SK-N-SH treated with all-trans-retinoic acid at 6 μM for 48 hours (cell line): ENCODE measurements around the gene TSPAN9.

Experiments used
- ATAC-seq: fragments of 200-7000 bp; cut with Tn5 transposase; 3 replicates; pipeline ENCODE4 v1.9.1; 2020; ENCODE audit warnings: mild to moderate bottlenecking, moderate library complexity
- ARNTL ChIP-seq: fragments of 450-650 bp; formaldehyde crosslinking; IDR thresholded peaks from 2 replicates; pipeline ENCODE4 v1.5.0; 2020; ENCODE audit warnings: low read depth, mild to moderate bottlenecking, moderate library complexity, borderline replicate concordance
- BACH2 ChIP-seq: fragments of 250-450 bp; sonication (Bioruptor Pico); IDR thresholded peaks from 2 replicates; pipeline ENCODE4 v1.9.0; 2021; ENCODE audit warnings: mild to moderate bottlenecking, borderline replicate concordance
- CREB5 ChIP-seq: fragments of 250-450 bp; sonication (Bioruptor Pico); IDR thresholded peaks from 2 replicates; pipeline ENCODE4 v1.5.1; 2020; ENCODE audit warnings: low read depth, mild to moderate bottlenecking, moderate library complexity
- ESRRG ChIP-seq: fragments of 250-450 bp; sonication (Bioruptor Pico); IDR thresholded peaks from 2 replicates; pipeline ENCODE4 v1.6.1; 2021; ENCODE audit warnings: mild to moderate bottlenecking
- GLIS3 ChIP-seq: fragments of 250-450 bp; sonication (Bioruptor Pico); IDR thresholded peaks from 2 replicates; pipeline ENCODE4 v1.5.0; 2020; ENCODE audit warnings: mild to moderate bottlenecking, moderate library complexity
- PATZ1 ChIP-seq: fragments of 250-450 bp; sonication (Bioruptor Pico); IDR thresholded peaks from 2 replicates; pipeline ENCODE4 v1.8.0; 2020; ENCODE audit warnings: mild to moderate bottlenecking, moderate library complexity, borderline replicate concordance
- PPARA ChIP-seq: fragments of 250-450 bp; sonication (Bioruptor Pico); IDR thresholded peaks from 2 replicates; pipeline ENCODE4 v1.5.0; 2020; ENCODE audit warnings: mild to moderate bottlenecking, borderline replicate concordance
- SNAI2 ChIP-seq: fragments of 250-450 bp; sonication (Bioruptor Pico); IDR thresholded peaks from 2 replicates; pipeline ENCODE4 v1.5.0; 2020; ENCODE audit warnings: mild to moderate bottlenecking, moderate library complexity
- TCF4 ChIP-seq: fragments of 250-450 bp; sonication (Bioruptor Pico); IDR thresholded peaks from 2 replicates; pipeline ENCODE4 v1.8.0; 2021; ENCODE audit warnings: mild to moderate bottlenecking, moderate library complexity, borderline replicate concordance
- TOX ChIP-seq: fragments of 250-450 bp; sonication (Bioruptor Pico); IDR thresholded peaks from 2 replicates; pipeline ENCODE4 v1.8.0; 2021; ENCODE audit warnings: mild to moderate bottlenecking, moderate library complexity, borderline replicate concordance
- TSHZ2 ChIP-seq: fragments of 250-450 bp; sonication (Bioruptor Pico); IDR thresholded peaks from 2 replicates; pipeline ENCODE4 v1.5.0; 2020; ENCODE audit warnings: mild to moderate bottlenecking, moderate library complexity
- ZC3H10 ChIP-seq: fragments of 250-450 bp; sonication (Bioruptor Pico); IDR thresholded peaks from 2 replicates; pipeline ENCODE4 v1.5.1; 2021; ENCODE audit warnings: mild to moderate bottlenecking, moderate library complexity
- ZFP3 ChIP-seq: fragments of 250-450 bp; sonication (Bioruptor Pico); IDR thresholded peaks from 2 replicates; pipeline ENCODE4 v1.5.0; 2020; ENCODE audit warnings: mild to moderate bottlenecking, moderate library complexity
- ZFP30 ChIP-seq: fragments of 450-650 bp; formaldehyde crosslinking; IDR thresholded peaks from 2 replicates; pipeline ENCODE4 v1.5.0; 2022; ENCODE audit warnings: mild to moderate bottlenecking, moderate library complexity
- ZNF565 ChIP-seq: fragments of 450-650 bp; formaldehyde crosslinking; conservative IDR thresholded peaks from 2 replicates; pipeline ENCODE4 v1.5.0; 2020; ENCODE audit warnings: low read depth, mild to moderate bottlenecking, moderate library complexity
- ZNF70 ChIP-seq: fragments of 450-650 bp; formaldehyde crosslinking; IDR thresholded peaks from 2 replicates; pipeline ENCODE4 v1.5.0; 2020; ENCODE audit warnings: mild to moderate bottlenecking, moderate library complexity
- ZNF8 ChIP-seq: fragments of 450-650 bp; formaldehyde crosslinking; IDR thresholded peaks from 2 replicates; pipeline ENCODE4 v1.5.0; 2020; ENCODE audit warnings: mild to moderate bottlenecking, moderate library complexity
- TF ChIP-seq, protein P1 (sequence below): fragments of 250-450 bp; sonication (Bioruptor Pico); IDR thresholded peaks from 2 replicates; pipeline ENCODE4 v1.5.1; 2021; ENCODE audit warnings: mild to moderate bottlenecking, moderate library complexity
- TF ChIP-seq, protein P2 (sequence below): fragments of 250-450 bp; sonication (Bioruptor Pico); IDR thresholded peaks from 2 replicates; pipeline ENCODE4 v1.8.0; 2021; ENCODE audit warnings: low read depth, mild to moderate bottlenecking, moderate library complexity, borderline replicate concordance

TSPAN9 gene

DNA sequence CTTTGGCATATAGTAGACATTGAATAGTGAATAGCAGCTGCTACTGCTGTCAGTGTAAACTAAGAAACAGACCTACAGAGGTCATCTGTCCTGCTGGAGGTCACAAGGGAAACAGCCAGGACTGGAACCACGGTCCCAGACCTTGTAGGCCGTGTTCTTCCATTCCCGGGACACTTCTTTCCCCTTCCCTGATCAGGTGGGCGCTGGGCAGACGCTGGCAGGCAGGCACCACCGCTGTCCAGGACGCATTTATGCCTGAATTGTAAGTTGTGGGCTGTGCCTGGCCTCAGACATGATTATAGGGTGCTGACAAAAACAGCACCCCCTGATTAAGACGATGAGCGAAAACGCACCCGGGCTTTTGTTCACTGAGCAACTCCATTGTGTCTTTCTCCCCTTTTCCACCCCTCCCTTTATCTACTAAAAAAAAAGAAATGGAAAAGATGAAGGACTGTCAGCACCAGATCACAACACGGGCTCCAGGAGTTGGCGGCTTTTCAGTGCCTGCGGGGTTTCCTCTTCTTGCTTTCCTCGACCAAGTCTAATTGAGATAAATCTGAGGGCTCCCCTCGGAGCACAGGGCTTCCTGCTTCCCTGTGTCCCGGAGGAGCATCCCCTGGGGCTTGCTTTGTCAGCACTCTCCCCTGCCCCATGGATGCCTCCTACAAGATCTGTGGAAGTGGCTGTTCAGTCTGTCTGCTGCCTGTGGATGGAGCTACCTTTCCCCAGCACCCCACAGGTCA, 80.6 kb downstream of the TSPAN9 start (continued):
- TF ChIP-seq, protein P1, sequence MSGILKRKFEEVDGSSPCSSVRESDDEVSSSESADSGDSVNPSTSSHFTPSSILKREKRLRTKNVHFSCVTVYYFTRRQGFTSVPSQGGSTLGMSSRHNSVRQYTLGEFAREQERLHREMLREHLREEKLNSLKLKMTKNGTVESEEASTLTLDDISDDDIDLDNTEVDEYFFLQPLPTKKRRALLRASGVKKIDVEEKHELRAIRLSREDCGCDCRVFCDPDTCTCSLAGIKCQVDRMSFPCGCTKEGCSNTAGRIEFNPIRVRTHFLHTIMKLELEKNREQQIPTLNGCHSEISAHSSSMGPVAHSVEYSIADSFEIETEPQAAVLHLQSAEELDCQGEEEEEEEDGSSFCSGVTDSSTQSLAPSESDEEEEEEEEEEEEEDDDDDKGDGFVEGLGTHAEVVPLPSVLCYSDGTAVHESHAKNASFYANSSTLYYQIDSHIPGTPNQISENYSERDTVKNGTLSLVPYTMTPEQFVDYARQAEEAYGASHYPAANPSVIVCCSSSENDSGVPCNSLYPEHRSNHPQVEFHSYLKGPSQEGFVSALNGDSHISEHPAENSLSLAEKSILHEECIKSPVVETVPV (CRISPR knock-in tag): no peak
- TF ChIP-seq SNAI2 (CRISPR knock-in tag) (no peak), ZNF8 (CRISPR knock-in tag) (no peak), TOX (CRISPR knock-in tag) (no peak), CREB5 (CRISPR knock-in tag) (no peak), ARNTL (CRISPR knock-in tag) (no peak)

- no peak; the same call in 2 of the 3 replicates for ATAC-seq
- TF ChIP-seq ZNF565 (CRISPR knock-in tag): no peak
- no peak for TF ChIP-seq PATZ1 (CRISPR knock-in tag)
- no peak for TF ChIP-seq ZFP30 (CRISPR knock-in tag)
- no peak for TF ChIP-seq ESRRG (CRISPR knock-in tag)
- TF ChIP-seq ZNF8 (CRISPR knock-in tag): no peak
- no peak for TF ChIP-seq SNAI2 (CRISPR knock-in tag)
- TF ChIP-seq BACH2: no peak
- no peak for TF ChIP-seq TCF4 (CRISPR knock-in tag)
- no peak for TF ChIP-seq PPARA (CRISPR knock-in tag)
- TF ChIP-seq ZC3H10: no peak
- TF ChIP-seq ZFP3 (CRISPR knock-in tag): no peak
- no peak for TF ChIP-seq TSHZ2
- TF ChIP-seq GLIS3: no peak
- TF ChIP-seq ZNF70 (CRISPR knock-in tag): no peak
- TF ChIP-seq, protein P2, sequence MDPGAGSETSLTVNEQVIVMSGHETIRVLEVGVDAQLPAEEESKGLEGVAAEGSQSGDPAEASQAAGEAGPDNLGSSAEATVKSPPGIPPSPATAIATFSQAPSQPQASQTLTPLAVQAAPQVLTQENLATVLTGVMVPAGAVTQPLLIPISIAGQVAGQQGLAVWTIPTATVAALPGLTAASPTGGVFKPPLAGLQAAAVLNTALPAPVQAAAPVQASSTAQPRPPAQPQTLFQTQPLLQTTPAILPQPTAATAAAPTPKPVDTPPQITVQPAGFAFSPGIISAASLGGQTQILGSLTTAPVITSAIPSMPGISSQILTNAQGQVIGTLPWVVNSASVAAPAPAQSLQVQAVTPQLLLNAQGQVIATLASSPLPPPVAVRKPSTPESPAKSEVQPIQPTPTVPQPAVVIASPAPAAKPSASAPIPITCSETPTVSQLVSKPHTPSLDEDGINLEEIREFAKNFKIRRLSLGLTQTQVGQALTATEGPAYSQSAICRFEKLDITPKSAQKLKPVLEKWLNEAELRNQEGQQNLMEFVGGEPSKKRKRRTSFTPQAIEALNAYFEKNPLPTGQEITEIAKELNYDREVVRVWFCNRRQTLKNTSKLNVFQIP (CRISPR knock-in tag): no peak
- TF ChIP-seq, all 23 proteins: peak for 0
Measured at GRCh38 chr12:3158851-3159465, 81.8 kb downstream of the TSPAN9 start.

- ATAC-seq: no peak
Measured at GRCh38 chr12:3160081-3160480, 82.9 kb downstream of the TSPAN9 start.

More at GRCh38 chr12:3160081-3160480, 82.9 kb downstream of the TSPAN9 start:
- TF ChIP-seq TCF4 (CRISPR knock-in tag): no peak
